HepG2 (cell line): ENCODE results near the gene MYORG. TPM values are rescaled to one million over a fixed set of nuclear protein-coding genes. Genes with fewer than 3 reads are reported as not detected.

Source experiments
- CBX5 ChIP-seq: sonication (generic); formaldehyde crosslinking; IDR thresholded peaks from 2 replicates; pipeline ENCODE4 v1.4.0; 2020; ENCODE audit warnings: missing genetic modification reagents, borderline replicate concordance
- RNF219 ChIP-seq: sonication (generic); formaldehyde crosslinking; IDR thresholded peaks from 2 replicates; pipeline ENCODE4 v1.5.0; 2020; ENCODE audit warnings: mild to moderate bottlenecking, missing genetic modification reagents
- SCMH1 ChIP-seq: sonication (generic); formaldehyde crosslinking; IDR thresholded peaks from 2 replicates; pipeline ENCODE4 v1.9.0; 2021; ENCODE audit warnings: missing genetic modification reagents, mild to moderate bottlenecking, borderline replicate concordance
- ZNF12 ChIP-seq: sonication (generic); formaldehyde crosslinking; IDR thresholded peaks from 2 replicates; pipeline ENCODE4 v1.5.0; 2020; ENCODE audit warnings: missing genetic modification reagents
- ZNF138 ChIP-seq: sonication (generic); formaldehyde crosslinking; IDR thresholded peaks from 2 replicates; pipeline ENCODE4 v1.5.0; 2020; ENCODE audit warnings: mild to moderate bottlenecking, low read depth, missing genetic modification reagents
- ZNF232 ChIP-seq: sonication (generic); formaldehyde crosslinking; IDR thresholded peaks from 2 replicates; pipeline ENCODE4 v1.4.0; 2020; ENCODE audit warnings: missing genetic modification reagents, borderline replicate concordance
- ZNF280B ChIP-seq: sonication (generic); formaldehyde crosslinking; IDR thresholded peaks from 2 replicates; pipeline ENCODE4 v1.5.0; 2020; ENCODE audit warnings: missing genetic modification reagents, mild to moderate bottlenecking, borderline replicate concordance
- polyA plus RNA-seq, 8 experiments: library from polyadenylated mRNA; depleted of rRNA in 3 of 8; stranded (reverse) in 7 of 8; unstranded in 1 of 8; fragments of >200 nt; fragmentation: Illumina TruSeq in 4 of 8; extraction: Trizol in 4 of 8; gene quantifications; 2 replicates each; pipeline versions ENCODE4 v1.2.1 to v1.2.3, GENCODE V29; 2011 to 2016; ENCODE audit warnings: low read depth in 4 of 8, missing spikeins in 1 of 8, mixed read lengths in 1 of 8; ENCODE audit not compliant: insufficient read depth in 1 of 8
- total RNA-seq, 5 experiments: library from RNA; depleted of rRNA; stranded (reverse); fragments of >200 nt; fragmentation: Illumina TruSeq; extraction: Trizol; gene quantifications; 2 replicates each; pipeline ENCODE4 v1.2.3, GENCODE V29; 2016; ENCODE audit warnings: low read depth in 1 of 5
- TF ChIP-seq, protein P1 (sequence below): sonication (generic); formaldehyde crosslinking; IDR thresholded peaks from 2 replicates; pipeline ENCODE4 v1.4.0; 2020; ENCODE audit warnings: missing genetic modification reagents, mild to moderate bottlenecking, borderline replicate concordance
- TF ChIP-seq, protein P2 (sequence below): sonication (generic); formaldehyde crosslinking; IDR thresholded peaks from 2 replicates; pipeline ENCODE4 v1.8.1; 2022; ENCODE audit warnings: mild to moderate bottlenecking, missing genetic modification reagents
- TF ChIP-seq, protein P3 (sequence below): sonication (generic); formaldehyde crosslinking; IDR thresholded peaks from 2 replicates; pipeline ENCODE4 v1.9.0; 2021; ENCODE audit warnings: mild to moderate bottlenecking, missing genetic modification reagents

The MYORG gene
- total and polyA plus RNA-seq, 2 of the 13 experiments (the other 11 are each of a cell fraction or from before 2014, with no cell fraction given): 11.1 to 22.4 TPM

DNA sequence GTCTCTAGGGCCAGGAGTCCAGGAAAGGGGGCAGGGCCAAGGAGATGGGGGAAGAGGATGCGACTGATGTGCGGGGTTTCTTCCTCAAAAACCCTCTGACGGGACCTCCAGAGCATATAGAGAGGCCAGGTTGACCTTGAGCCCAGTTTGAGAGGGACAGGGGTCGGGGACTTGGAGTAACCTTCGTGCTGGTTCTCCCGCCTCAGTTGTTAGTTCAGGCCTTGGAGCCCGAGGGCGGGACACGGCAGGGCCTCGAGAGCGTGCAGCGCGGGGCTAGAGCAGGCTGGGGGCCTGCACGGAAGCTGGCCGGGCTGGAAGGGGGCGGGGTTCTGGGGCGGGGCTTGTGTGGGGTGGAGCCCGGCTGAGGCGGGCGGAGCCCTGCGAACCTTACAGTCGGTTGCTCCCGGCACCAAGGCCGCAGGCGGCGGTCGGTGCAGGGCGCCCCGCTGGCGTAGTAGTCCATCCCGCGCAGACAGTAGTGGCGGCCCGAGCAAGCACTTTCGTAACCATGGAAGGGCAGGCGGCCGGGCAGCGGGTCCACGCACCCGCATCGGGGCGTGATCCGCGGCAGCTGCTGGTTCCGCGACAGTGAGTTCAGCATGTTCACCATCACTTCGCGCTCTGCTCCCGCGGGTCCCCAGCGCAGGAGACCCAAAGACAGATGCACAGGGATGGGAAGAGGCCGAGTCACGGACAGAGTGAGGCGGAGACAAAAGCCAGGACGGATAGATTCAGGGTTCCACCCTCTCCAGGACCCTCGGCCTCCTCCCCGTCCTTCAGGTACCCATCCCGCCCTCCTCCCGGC, 4.0 kb upstream of the MYORG start (continued):
- TF ChIP-seq, protein P1, sequence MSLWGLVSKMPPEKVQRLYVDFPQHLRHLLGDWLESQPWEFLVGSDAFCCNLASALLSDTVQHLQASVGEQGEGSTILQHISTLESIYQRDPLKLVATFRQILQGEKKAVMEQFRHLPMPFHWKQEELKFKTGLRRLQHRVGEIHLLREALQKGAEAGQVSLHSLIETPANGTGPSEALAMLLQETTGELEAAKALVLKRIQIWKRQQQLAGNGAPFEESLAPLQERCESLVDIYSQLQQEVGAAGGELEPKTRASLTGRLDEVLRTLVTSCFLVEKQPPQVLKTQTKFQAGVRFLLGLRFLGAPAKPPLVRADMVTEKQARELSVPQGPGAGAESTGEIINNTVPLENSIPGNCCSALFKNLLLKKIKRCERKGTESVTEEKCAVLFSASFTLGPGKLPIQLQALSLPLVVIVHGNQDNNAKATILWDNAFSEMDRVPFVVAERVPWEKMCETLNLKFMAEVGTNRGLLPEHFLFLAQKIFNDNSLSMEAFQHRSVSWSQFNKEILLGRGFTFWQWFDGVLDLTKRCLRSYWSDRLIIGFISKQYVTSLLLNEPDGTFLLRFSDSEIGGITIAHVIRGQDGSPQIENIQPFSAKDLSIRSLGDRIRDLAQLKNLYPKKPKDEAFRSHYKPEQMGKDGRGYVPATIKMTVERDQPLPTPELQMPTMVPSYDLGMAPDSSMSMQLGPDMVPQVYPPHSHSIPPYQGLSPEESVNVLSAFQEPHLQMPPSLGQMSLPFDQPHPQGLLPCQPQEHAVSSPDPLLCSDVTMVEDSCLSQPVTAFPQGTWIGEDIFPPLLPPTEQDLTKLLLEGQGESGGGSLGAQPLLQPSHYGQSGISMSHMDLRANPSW (CRISPR knock-in tag): no peak
- TF ChIP-seq, protein P2, sequence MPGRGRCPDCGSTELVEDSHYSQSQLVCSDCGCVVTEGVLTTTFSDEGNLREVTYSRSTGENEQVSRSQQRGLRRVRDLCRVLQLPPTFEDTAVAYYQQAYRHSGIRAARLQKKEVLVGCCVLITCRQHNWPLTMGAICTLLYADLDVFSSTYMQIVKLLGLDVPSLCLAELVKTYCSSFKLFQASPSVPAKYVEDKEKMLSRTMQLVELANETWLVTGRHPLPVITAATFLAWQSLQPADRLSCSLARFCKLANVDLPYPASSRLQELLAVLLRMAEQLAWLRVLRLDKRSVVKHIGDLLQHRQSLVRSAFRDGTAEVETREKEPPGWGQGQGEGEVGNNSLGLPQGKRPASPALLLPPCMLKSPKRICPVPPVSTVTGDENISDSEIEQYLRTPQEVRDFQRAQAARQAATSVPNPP (CRISPR knock-in tag): peak; percentile 81; the same call in 1 of the 2 replicates
- TF ChIP-seq, protein P3, sequence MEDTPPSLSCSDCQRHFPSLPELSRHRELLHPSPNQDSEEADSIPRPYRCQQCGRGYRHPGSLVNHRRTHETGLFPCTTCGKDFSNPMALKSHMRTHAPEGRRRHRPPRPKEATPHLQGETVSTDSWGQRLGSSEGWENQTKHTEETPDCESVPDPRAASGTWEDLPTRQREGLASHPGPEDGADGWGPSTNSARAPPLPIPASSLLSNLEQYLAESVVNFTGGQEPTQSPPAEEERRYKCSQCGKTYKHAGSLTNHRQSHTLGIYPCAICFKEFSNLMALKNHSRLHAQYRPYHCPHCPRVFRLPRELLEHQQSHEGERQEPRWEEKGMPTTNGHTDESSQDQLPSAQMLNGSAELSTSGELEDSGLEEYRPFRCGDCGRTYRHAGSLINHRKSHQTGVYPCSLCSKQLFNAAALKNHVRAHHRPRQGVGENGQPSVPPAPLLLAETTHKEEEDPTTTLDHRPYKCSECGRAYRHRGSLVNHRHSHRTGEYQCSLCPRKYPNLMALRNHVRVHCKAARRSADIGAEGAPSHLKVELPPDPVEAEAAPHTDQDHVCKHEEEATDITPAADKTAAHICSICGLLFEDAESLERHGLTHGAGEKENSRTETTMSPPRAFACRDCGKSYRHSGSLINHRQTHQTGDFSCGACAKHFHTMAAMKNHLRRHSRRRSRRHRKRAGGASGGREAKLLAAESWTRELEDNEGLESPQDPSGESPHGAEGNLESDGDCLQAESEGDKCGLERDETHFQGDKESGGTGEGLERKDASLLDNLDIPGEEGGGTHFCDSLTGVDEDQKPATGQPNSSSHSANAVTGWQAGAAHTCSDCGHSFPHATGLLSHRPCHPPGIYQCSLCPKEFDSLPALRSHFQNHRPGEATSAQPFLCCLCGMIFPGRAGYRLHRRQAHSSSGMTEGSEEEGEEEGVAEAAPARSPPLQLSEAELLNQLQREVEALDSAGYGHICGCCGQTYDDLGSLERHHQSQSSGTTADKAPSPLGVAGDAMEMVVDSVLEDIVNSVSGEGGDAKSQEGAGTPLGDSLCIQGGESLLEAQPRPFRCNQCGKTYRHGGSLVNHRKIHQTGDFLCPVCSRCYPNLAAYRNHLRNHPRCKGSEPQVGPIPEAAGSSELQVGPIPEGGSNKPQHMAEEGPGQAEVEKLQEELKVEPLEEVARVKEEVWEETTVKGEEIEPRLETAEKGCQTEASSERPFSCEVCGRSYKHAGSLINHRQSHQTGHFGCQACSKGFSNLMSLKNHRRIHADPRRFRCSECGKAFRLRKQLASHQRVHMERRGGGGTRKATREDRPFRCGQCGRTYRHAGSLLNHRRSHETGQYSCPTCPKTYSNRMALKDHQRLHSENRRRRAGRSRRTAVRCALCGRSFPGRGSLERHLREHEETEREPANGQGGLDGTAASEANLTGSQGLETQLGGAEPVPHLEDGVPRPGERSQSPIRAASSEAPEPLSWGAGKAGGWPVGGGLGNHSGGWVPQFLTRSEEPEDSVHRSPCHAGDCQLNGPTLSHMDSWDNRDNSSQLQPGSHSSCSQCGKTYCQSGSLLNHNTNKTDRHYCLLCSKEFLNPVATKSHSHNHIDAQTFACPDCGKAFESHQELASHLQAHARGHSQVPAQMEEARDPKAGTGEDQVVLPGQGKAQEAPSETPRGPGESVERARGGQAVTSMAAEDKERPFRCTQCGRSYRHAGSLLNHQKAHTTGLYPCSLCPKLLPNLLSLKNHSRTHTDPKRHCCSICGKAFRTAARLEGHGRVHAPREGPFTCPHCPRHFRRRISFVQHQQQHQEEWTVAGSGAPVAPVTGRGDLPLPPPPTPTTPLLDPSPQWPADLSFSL (CRISPR knock-in tag): no peak
- TF ChIP-seq ZNF12 (CRISPR knock-in tag) (peak; percentile 73; the same call in 1 of the 2 replicates), ZNF232 (peak; percentile 94), ZNF138 (CRISPR knock-in tag) (peak; percentile 75; the same call in 1 of the 2 replicates), RNF219 (CRISPR knock-in tag) (peak; percentile 70; the same call in 1 of the 2 replicates), CBX5 (CRISPR knock-in tag) (peak; percentile 13; the same call in 1 of the 2 replicates), SCMH1 (CRISPR knock-in tag) (no peak), ZNF280B (peak; percentile 87; the same call in 1 of the 2 replicates)
